Measurements from ENCODE around the gene RFX8.

- no peak for TF ChIP-seq EP300 (IDR thresholded peaks at IDR 0.05; ENCODE audit: low read depth)
- TF ChIP-seq CTCF (IDR thresholded peaks at IDR 0.05) = no peak
- no peak for TF ChIP-seq POLR2AphosphoS5 (IDR thresholded peaks at IDR 0.05)
These were observed 48.1 kb downstream of the RFX8 start for GRCh38 chr2:101426822-101427221.

Measured in transverse colon (tissue), 4 donors.